ENCODE data around the gene UPF2.
"Not testable (repeated sequence)": the region's sequence is repeated elsewhere in the genome, so short reads cannot be mapped to it uniquely, and the experiment has no call there.

UPF2 gene

DNA sequence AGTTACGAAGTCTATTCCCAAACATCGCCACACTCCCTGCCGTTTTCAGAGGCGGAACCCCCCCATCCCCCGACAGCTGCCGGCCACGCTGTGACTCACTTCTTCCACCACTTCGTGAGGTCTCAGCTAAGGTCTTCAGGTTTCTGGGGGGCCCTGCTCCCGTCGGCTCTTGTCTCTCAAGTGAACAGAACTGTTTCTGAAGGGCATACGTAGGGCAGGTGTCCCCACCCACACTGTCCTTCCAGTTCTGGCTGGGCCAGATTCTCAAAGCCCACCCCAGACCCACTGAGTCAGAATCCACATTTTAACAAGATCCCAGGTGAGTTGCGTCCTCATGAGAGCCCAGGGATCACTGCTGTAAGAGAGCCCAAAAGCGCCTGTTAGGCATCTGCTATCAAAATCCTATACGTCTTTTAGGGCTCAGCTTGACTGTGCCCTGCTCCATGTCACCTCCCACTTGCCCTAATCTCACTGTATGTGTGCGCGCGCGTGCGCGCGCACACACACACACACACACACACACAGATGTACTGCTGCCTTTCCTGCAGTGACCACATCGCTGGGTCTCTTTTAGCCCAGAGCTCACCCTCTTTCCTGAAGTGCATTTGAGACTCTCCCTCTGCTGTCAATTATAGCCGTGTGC, 140.7 kb downstream of the UPF2 start:
- no peak for FAIRE-seq

DNA sequence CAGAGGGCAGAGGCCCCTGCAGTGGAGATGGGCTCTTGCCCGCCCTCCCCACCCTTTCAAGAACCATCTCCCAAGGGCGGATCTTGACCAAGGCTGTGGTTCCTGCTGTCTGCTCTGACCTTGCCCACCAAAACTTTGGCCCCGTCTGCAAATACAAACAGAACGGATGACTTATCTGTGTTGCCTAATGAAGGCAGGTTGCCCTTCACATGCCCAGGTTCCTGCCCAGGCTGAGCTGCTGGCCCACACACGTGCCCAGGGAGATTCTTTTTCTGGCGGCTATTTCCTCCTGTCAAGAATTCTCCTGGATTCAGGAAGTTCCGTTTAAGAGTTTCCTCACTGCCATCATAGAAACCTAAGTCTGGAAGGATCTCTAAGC, 141.2 kb downstream of the UPF2 start:
- no peak for FAIRE-seq

DNA sequence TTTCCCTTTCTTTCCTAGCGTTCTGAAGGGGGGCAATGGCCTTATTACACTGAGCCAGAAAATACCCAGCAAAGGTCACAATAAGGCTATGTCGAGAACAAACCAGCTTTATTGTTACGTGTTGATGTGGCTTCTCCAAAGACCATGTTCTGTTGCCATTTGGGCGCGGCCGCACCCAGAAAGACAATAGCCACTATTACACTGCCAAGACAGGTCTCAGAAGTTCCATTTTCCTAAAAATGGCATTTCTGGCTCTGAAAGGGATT, 141.6 kb downstream of the UPF2 start:
- no peak for FAIRE-seq

DNA sequence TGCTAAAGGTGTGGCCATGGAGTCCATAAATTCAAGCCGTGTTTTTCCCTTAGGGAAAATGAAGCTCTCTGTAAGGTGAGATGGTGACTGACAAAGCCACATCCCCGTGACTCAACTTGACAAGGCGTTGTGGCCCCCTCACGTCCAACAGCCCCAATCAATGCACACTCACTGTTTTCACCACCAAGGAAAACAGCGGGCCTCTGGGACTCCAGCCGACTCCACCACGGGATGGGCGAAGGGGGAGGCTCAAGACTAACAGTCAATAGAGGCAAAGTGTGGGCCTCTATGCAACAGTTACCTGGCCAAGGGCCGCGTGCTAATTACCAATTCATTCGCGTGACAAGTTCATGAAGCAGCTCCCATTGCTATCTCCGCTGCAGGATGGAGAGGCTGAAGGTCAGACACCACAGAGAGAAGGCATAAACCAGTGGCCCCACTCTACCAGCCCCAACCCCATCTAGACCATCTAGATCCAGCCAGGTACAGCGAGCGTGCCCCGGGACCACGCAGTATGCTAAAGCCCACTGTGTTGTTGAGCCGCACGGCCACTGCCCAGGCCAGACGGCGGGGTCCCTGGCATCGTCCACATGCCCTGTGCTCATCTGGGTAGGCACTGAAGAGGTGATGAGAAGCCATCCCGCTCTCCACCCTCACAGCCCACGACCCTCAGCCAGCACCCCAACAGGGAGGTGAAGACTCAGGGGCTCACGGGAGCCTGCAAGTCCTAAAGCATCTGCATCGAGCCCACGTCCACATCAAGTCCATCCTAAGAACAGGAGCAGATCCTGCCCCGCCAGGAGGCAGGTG, 143.3 kb downstream of the UPF2 start:
- FAIRE-seq, result no peak

DNA sequence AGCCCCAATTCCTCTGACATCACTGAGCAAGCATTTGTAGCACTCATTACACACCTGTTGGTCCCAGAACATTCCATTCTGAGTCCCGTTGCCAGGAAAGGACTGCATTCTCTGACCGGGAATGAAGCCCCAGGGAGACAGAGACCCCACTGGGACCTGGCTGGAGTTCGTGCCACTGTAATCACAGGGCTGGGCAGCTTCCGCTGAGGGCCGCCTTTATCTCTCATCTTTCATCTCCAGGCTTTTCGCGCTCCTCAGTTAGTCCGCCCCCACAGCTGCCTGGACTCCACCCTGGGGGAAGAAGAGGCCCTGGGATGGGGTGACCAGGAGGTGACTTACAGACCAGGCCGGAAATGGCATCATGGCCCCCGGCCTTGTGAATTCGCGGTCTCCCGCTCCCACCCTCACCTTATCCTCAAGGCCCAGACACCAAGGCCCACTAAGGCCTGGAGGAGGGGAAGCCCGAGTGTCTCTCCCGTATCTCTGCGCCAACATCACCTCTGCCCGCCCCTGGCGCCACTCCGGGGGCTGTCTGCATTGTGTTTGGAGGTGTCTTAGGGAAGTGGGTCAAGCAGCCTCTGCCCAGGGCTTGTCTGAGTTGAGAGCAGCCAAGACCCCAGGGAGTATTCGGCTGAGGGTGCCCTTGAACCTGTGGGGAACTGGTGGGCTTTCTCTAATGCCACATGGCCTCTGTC, 144.1 kb downstream of the UPF2 start:
- FAIRE-seq, result no peak

DNA sequence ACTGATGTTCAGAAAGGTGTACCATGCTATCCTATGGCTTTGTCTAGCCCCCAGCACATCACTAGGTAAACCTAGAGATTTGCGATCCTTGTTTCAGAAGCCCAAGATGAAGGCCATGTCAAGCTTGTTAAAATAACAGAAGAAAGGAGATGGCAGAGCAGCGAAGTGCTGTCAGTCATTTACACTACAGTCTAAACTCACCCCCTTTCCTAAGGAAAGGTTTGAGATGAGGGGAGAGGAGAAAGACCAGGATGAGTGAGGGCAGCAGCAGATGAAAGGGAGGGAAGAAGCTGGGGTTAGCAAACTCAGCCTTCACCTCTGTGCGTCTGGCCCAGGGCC, 144.6 kb downstream of the UPF2 start:
- no peak for FAIRE-seq

DNA sequence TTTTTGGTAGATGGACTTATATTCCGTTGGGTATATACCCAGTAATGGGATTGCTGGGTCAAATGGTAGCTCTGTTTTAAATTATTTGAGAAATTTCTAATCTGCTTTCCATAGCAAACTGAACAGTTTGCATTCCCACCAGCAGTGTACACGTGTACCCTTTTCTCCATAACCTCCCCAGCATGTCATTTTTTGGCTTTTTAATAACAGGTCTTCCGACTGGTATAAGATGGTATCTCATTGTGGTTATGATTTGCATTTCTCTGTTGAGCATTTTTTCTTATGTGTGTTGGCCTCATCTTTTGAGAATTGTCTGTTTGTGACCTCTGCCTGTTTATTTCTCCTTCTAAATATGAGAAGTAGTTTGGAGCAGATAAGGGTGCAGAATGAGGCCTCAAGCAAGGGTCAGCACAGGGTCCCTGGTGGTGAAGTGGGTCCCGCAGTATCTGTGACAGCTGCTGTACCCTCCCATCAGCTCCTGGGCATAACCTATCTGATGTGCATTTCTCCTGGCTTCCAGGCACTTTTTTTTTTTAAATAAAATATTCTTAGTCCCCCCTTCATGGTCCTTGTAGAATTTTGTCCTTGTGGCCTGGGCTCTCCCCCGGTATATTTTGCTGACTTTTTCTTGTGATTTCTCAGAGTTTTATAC, 145.9 kb downstream of the UPF2 start:
- no peak for FAIRE-seq

DNA sequence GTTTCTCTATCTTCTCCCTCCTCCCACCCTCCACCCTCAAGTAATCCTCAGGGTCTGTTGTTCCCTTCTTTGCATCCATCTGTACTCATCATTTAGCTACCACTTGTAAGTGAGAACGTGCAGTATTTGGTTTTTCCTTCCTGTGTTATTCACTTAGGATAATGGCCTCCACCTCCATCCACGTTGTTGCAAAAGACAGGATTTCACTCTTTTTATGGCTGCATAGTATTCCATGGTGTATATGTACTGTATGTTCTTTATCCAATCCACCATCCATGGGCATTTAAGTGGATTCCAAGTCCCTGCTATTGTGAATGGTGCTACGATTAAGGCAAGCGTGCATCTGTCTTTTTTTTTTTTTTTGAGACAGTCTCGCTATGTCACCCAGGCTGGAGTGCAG, 147.0 kb downstream of the UPF2 start:
- no peak for FAIRE-seq

DNA sequence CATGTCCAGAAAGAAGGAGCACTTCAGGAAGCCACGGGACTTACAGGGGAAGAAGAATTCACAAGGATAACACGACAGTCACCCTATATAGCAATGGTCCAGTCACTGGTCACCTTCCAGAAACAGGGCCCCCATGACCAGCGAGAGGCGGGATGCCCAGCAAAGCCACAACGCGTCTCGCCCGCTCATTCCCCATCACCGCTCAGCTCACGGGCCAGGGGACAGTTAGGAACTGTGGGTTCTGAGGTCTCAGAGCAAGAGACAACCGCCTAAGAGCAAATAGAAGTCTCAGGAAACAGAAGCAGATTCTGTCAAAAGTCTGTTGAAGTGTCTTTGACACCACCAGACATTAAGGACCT, 147.5 kb downstream of the UPF2 start:
- no peak for FAIRE-seq

DNA sequence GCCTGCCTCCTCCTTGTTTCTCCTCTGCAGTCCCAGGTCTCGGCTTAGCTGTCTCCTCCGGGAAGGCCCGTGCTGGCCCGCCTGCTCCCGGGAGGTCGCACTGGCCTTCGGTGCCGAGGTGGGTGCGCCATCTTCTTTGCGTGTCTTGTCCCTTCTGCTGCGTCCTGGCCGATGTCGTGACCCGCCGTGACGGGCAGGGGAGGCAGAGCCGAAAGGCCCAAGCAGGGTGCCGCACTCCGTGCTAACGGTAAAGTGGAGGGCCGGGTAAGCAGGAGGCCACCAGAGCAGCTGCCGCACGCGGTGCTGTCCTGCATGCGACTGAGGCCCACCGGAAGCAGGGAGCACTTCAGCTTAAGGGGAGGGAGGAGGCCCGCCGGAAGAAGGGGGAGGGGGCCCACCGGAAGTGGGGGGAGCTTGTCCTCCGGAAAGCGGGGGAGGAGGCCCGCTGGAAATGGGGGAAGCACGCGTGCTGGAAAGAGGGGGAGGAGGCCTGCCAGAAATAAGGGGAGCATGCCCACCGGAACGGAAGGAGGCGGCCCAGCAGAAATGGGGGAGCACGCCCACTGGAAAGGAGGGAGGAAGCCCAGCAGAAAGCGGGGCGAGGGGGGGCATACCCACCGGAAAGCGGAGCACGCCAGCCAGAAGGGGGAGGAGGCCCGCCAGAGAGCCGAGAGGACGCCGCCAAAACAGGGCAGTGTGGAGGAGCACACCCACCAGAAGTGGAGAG, 148.1 kb downstream of the UPF2 start:
- FAIRE-seq, result no peak

DNA sequence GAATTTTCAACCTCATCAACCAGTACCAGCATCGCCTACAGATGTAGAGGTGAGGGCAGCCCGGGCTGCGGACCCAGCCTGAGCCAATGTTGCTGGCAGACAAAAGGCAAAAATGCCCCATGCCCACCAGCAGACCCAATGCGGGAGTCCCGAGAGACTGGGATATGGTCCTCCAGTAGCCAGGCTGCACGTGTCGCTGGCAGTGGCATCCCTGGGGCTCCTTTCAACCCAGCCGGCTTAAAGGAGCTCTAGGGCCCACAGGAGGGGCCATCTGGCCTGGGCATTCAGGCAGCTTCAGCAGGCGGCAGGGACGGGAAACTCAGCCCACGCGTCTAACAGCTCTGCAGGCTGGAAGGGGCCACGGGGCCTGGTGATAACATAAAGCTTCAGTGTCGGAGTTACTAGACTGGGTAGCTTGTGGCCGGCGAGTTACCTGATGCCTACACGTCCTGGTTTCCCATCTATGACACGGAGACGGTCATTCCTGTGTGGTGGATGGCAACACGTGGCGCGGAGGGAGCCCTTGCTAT, 148.8 kb downstream of the UPF2 start:
- no peak for FAIRE-seq

DNA sequence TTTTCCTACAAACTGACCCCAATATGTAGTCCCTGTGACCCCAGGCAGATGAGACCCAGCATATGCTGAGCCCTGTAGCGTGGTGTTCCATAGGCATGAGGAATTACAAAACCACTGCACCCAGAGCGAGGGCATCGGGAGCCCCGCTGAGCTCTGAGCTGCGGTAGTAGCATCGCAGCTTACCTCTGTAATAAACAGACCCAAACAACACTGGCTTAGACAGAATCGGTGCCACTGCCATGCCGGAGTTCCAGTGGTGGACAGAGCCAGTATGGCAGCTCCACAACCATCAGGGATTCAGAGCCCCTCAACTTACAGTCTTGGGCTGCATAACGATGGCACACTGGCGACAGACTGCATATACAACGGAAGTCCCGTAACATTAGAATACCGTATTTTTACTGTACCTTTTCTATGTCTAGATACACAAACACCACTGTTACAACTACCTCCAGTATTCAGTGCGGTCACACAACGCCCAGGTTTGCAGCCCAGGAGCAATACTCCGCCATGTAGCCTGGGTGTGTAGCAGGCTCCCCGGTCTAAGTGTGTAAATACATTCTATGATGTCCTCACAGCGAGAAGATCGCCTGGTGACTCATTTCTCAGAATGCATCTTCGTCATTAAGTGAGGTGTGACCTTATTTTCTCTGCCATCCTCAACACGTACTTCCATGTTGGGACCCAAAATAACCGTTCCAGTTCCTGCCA, 150.7 kb downstream of the UPF2 start:
- FAIRE-seq, result no peak

DNA sequence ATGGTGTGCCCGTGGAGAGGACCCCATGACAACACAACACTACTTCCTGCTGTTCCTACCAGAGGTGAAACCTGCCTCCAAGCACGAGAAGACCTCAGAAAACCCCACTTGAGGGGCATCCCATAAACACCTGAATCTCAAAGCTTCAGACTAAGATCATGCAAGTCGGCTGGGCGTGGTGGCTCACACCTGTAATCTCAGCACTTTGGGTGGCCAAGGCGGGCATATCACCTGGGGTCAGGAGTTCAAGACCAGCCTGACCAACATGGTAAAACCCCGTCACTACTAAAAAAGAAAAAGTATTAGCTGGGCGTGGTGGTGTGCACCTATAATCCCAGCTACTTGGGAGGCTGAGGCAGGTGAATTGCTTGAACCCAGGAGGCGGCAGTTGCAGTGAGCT, 153.3 kb downstream of the UPF2 start:
- FAIRE-seq, result not testable (repeated sequence)

DNA sequence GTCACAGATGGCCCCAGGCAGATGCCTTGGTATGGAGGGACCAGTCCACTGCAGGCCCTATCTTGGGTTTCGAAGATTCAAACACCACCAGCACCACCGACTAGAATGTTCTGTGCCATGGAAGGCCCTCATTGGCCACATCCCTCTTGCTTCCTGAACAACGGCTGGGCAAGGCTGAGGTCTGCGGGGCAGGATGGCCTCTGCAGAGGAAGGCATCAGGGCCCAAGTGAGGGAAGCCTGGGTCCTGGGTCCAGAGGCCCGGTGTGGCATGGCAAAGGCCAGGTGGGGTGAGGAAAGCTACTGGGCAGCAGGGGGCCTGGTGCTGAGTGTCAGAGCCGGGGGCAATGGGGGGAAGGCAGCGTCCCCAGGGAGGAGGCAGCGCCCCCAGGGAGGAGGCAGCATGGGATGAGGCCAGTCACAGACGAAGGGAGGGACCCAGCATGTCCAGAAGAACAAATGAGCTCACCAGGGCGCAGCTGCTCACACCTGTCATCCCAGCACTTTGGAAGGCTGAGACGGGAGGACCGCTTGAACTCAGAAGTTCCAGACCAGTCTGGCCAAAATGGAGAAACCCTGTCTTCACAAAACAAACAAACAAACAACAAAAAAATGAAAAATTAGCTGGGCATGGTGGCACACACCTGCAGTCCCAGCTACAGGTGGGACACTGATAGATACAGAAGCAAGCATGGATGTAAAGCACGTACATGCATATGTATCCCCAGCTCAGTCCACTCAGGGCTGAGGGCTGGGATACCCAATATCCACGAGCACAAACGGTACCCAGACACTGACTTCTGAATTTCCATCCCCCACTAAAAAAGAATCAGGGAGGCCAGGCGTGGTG, 155.0 kb downstream of the UPF2 start:
- FAIRE-seq, result no peak

DNA sequence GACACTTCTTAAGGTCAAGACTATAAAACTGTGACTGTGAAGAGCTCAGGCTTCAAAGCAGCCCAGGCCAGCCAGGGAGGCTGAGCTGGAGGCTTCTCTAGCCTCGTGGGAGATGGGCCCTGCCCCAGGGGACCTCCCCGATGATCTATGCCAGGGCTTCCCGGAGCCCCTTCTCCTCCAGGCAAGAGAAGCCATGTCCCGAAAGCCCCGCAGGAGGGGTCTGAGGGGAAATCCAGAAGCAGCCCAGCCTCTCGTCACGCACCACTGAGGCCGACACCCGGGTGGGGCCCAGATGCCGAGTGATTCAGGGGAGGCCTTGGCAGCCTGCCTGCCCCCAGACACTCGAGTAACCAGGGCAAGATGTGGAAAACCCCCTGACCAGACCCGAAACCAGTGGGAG, 155.8 kb downstream of the UPF2 start:
- no peak for FAIRE-seq

DNA sequence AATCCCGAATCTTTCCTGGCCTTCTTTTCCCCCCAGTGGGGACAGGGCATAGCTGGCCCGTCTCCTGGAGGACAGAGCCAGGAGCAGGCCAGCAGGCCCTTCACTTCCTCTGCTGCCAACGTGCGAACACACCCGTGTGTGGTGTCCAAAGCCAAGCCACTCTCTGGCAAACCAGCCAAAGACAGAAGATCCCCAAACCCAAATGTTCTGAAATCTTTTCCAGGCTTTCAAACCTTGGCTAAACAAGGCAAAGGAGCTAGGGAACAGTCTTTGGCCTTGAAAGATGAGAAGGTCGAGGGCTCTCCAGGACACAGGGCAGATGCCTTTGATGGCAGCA, 156.5 kb downstream of the UPF2 start:
- FAIRE-seq, result no peak

DNA sequence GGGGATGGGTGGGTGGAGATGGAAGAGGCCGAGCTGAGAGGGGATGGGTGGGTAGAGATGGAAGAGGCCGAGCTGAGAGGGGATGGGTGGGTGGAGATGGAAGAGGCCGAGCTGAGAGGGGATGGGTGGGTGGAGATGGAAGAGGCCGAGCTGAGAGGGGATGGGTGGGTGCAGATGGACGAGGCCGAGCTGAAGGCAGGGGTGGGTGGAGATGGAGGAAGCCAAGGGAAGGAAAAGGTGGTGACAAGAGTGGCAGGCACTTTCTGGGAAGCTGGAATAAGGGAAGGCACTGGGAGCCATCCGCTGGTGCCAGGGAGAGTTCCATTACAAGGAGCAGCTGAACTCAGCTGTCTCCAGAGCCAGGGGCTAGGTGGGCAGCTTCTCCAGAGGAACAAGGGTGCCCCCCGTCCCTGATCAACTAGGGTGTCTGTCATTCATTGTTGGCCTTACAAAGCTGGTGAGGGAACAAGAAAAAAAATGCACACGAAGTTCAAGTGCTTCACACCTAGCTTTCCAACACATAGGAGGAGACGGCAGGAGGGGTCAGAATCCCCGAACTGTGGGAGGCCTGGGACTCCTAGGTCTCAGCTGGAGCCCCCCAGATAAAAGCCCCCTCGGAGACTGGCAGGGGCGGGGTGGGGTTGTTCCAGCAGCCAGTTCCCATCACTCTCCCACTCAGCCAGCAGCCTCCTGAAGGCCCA, 157.0 kb downstream of the UPF2 start:
- no peak for FAIRE-seq

DNA sequence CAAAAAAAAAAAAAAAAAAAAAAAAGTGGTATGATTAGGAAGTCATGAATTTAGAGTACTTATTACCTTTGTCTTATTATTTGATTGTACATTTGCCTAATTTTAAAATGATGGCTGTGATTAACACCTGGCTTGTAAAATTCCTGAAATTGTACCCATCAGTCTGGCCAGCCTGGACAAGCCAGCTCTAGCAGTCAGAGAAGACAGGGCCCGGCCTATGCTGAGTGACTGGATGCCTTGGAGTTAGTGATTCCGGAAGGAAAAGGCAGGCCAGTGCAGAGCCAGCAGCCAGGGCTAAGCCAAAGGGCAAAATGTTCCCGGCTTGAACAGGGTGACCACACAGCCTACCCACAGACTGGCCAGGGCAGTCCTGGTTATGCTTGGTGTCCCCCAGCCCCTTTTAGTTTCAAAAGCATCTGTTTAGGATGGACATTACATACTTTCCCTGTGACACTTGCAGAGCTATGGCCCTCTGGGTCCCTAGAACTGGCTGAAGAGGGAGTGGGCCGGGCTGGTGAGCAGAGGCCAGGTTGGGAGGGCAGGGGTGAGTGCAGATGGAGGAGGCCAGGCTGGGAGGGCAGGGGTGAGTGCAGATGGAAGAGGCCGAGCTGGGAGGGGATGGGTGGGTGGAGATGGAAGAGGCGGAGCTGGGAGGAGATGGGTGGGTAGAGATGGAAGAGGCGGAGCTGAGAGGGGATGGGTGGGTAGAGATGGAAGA, 157.7 kb downstream of the UPF2 start:
- FAIRE-seq, result no peak

DNA sequence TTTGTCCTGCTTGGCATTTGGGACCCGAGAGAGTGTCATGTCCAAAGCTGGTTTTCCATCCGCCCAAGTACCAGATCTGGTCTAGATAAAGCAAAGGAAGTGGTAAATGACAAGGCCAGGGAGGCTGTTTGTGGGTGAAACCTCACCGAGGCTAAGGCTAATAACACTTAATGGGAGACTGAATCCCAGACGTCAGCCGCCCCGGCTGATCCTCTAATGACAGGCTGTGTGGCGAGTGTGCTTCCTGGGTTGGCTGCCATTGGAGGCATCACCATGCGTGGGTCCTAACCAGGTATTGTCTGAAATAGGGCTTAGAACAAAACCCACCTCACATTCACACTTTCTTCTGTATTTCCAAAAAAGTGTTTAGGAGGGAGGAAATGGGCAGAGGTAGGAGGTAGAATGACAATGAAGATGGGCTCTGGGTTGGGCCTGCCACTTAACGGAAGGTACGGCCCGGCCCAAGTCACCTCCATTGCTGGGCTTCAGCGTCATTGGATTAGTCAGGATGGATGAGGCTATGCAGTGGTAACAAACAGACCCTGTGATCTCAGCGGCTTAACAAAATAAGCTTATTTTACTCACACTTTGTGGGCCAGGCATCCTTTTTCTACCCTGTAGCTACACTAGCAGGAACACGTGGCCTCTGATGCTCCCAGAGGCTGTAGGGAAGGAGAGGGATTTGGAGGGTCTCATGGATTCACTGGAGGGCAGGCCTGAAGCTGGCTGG, 159.8 kb downstream of the UPF2 start:
- FAIRE-seq, result no peak

Data from colon (tissue), 2 donors.